Measurements from ENCODE around the gene SPTBN4.
"Not testable (repeated sequence)": the region's sequence is repeated elsewhere in the genome, so short reads cannot be mapped to it uniquely, and the experiment has no call there.

The SPTBN4 gene

DNA sequence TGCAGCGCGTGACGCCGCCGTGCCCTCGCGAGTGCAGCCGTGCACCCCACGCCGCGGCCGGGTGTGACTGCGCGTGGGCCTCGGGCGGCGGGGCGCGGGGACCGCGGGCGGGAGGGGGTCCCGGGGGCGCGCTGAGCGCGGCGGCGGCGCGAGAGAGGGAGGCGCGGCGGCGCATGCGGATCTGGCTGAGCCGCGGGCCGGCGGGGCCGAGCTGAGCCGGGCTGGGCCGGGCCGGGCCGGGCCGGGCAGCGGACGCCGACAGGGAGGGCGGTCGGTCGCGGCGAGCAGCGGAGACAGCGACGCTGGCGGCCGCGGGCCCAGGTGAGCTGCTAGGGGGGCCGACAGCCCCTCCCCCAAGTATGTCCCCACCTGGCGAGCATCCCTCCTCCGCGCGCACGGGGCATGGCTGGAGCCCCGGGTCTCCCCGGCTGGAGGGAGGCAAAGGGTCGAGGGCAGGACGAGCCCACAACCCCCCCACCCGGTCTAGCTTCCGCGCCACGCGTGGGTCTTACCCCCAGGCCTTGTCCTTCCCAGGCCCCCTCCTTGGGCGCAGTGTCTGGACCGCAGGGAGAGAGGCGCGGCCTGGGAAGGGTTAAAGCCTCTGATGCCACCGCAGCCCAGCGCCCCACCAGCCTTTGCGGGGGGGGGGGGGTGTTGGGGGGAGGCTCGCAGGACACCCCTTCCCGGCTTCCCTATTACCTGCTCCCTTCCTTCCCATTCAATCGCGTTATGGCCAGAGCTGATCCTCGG, at the start of gene SPTBN4:
SPTBN4 (plus strand) TSS at position 17 of the 750 bp plus-strand sequence. CDS start 5,621 bp downstream, outside the sequence.
- no peak for DNase-seq

- no peak for DNase-seq
These were observed 49.2 kb upstream of the SPTBN4 start for GRCh38 chr19:40417643-40417981.

- no peak for DNase-seq
These were observed 48.8 kb upstream of the SPTBN4 start for GRCh38 chr19:40418040-40418439.

- no peak for DNase-seq
These were observed 47.7 kb upstream of the SPTBN4 start for GRCh38 chr19:40419066-40419612.

DNA sequence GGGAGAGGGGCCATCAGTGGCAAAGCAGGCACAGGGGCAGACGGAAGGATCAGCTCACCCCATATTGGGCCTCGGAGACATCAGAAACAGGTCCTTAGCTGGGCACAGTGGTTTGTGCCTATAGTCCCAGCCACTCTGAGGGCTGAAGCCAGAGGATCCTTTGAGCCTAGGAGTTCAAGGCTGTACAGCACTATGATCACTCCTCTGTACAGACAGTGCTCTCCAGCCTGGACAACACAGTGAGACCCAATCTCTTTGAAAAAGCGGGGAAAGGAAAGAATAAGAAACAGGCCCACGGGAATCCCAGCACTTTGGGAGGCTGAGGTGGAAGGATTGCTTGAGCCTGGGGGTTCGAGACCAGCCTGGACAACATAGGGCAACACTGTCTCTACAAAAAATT, 47.0 kb upstream of the SPTBN4 start:
- DNase-seq: no peak

DNA sequence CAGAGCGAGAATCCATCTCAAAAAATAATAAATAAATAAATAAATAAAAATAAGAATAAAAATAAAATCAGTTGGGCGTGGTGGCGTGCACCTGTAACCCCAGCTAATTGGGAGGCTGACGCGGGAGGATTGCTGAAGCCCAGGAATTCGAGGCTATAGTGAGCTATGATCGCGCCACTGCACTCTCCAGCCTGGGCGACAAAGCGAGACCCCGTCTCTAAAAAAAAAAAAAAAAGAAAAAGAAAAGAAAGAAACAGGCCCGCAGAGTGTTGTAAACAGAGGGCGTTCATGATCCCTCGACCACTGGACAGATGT, 46.4 kb upstream of the SPTBN4 start:
- no peak for DNase-seq

DNA sequence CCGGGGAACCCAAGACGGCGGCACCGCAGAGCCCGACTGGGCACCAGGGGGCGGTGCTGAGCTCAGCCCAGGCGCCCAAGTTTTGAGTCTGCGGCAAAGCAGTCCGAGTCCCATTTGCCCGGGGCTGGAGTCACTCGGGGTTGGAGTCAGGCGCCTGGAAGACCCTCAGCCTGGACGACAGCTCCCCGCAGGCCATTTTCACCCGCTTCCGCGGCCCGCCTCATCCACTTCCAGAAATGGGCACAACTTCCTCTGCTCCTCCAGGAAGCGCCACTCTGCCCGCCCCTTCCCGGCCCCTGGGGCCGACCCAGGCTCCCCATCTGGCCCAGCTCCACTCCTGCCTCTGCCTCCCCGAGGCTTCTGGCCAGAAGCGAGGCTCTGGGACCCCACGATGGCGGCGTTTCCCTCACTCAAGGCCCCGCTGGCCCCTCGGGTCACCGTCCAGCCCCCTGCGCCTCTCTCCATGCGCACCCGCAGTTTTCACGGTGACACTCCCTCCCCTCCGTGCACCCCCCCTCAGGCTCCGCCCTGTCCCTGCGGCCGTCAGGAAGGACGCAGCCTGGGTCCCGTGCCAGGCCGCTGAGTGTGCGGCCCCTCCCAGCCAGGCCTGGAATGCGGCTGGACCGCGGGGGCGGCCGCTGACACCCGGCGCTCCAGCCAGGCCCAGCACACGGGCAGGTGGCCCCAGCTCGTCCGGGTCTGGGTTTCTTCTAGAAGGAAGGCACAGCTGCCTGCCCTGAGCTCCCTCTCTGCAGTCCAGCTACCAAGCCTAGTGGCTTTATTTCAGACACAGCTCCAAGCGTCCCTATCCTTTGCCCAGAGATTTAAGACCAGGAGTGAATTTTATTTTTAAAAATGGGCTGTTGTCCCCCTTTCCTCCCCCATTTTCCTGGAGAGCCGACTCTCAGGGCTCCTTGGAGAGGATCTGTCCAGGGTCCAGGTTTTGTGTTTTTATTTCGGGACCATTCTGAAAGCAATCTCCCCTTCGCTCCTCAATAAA, 45.7 kb upstream of the SPTBN4 start:
- DNase-seq: peak; percentile 94

GRCh38 chr19:40421993-40422747, 44.6 kb upstream of the SPTBN4 start:
- DNase-seq: no peak

DNA sequence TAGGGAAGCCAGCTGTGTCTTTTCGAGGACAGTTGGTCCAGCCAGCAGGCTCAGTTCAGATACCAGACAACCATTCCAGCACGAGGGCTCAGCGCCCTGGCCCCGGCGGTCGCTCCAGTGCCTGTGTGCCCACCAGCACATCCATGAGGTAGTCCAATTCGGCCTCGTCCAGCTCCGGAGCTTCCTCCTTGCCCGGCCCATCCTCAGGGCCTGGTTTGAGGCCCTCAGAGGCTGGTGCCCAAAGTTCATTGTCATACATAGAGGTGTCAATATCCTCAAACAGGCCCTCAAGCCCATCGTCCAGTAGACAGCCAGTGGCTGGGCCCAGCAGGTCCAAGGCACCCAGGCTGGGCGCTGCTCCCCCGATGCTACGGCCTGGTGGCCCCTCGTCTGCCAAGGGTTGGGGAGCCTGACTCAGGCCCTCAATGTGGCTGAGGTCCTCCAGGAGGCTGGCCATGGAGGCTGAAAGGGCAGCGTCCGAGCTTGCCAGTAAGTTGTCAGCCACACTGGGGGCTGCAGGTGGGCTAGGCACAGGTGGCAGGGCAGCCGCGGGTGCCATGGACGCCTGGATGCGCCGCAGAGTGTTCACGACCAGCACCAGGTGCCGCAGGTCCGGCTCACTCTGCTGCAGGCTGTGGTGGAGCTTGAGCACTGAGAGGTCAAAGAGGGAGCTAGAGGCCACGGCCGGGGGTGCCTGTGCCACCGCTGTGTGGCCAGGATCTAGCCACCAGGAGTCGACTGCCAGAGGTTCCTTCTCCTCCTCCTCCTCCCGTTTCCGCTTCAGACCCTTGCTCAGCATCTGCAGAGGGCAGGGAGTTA, 43.8 kb upstream of the SPTBN4 start:
- DNase-seq: no peak

DNA sequence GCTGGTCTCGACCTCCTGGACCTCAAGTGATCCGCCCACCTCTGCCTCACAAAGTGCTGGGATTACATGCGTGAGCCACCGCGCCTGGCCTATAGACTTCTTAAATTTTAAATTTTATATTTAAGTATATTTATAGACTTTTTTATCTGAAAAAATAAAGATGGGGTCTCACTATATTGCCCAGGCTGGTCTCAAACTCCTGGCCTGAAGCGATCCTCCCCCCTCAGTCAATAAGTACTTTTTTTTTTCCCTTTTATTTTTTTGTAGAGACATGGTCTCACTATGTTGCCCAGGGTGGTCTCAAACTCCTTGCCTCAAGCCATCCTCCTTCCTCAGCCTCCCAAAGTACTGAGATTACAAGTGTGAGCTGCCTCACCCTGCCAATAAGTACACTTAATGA, 42.9 kb upstream of the SPTBN4 start:
- no peak for DNase-seq

DNA sequence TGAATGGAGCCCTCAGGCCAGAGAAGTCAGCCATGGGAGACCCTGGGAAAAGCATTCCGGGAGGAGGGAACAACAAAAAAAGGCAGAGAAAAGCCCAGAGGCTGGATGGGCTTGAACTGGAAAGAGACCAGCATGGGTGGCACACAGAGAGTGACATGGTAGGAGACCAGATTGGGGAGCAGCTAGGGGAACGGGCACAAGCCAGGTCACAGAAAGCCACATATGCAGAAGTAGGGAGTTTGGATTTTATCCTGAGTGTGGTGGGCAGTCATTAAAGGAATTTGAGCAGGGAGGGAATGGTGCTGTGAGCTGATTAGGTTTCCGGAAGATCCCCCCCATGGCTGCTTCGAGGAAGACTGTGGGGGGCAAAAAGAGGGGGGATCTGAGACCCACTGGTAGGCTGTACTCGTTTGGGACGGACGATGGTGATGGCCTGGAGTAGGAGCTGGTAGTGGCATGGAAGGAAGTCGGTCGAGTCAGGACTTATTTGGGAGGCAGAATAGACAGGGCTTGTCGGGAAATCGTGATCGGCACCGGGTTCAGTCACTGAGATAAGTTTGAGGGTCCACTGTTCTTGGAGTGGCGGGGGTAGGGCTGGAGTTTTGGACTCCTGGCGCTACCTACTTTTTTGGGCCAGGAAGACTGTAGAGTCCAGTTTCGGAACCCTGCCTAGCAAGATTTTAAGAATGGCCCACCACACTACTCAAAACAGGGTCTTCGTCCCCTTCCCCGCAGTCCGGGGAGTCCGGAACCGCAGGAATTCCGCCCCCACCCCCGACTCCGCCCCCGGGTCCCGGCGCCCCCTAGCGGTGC, 42.0 kb upstream of the SPTBN4 start:
- no peak for DNase-seq

GRCh38 chr19:40425450-40426287, 41.1 kb upstream of the SPTBN4 start, which contains the start of gene SERTAD1:
SERTAD1 (minus strand) TSS chr19:40425992; CDS start chr19:40423546, 2,446 bp downstream.
- peak; percentile 100 for DNase-seq

GRCh38 chr19:40428197-40428596, 38.6 kb upstream of the SPTBN4 start:
- not testable (repeated sequence) for DNase-seq

DNA sequence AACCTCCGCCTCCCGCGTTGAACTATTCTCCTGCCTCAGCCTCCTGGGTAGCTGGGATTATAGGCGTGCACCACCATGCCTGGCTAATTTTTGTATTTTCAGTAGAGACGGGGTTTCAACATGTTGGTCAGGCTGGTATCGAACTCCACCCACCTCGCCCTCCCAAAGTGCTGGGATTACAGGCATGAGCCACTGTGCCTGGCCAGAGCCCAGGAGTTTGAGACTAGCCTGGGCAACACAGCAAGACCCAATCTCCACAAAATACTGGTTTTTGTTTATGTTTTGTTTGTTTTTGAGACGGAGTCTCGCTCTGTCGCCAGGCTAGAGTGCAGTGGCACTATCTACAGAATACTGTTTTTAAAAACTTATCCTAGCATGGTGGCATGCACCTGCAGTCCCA, 36.6 kb upstream of the SPTBN4 start:
- not testable (repeated sequence) for DNase-seq

DNA sequence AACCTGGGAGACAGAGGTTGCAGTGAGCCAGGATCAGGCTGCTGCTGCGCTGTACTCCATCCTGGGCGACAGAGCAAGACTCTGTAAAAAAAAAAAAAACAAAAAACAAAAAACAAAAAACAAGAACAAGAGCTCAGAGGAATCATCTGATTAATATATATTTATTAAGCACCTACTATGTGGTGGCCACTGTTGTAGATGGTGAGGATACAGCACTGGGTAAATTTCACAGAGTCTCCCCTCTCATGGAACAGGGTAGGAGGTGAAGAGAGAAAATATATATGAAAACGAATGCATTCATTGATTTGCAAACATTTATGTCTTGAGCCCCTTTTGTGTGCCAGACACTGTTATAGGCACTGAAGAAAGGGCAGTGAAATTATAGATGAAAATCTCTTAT, 35.1 kb upstream of the SPTBN4 start:
- DNase-seq: no peak

GRCh38 chr19:40432760-40433159, 34.0 kb upstream of the SPTBN4 start:
- DNase-seq: not testable (repeated sequence)

DNA sequence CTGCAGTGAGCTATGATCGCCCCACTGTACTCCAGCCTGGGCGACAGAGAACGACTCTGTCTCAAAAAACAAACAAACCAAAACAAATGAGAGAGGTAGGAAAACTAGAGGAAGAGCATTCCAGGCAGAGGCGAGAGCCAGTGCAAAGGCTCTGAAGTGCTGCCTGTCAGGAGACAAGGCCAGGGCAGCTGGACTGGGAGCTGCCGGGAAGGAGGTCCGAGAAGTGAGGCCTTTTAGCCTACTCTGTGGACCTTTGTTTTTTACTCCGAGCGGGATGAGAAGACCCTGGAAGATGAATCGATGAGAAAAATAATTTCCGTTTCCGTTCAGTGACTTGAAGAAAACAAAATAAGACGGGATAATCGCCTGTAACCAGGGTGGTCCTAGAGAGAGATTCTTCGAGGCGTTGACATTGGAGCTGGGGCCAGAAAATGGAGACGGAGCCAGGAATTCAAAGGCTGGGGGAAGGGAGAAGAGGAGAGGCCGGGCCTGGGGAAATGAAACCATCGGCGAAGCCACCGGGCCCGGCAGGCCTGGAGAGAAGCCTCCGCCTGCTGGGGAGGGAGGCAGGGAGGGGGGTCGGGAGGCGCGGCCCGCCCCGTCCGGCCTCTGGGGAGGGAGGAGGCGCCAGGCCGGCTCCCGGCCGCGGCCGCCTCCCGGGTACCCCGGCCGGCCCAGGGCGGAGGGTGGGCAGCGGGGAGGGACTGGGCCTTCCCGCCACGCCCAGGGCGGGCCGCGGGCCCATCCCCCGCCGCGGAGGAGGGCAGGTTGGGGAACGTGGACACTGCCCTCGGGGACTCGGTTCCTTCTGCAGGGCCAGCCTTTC, 33.2 kb upstream of the SPTBN4 start:
- peak; percentile 97 for DNase-seq

DNA sequence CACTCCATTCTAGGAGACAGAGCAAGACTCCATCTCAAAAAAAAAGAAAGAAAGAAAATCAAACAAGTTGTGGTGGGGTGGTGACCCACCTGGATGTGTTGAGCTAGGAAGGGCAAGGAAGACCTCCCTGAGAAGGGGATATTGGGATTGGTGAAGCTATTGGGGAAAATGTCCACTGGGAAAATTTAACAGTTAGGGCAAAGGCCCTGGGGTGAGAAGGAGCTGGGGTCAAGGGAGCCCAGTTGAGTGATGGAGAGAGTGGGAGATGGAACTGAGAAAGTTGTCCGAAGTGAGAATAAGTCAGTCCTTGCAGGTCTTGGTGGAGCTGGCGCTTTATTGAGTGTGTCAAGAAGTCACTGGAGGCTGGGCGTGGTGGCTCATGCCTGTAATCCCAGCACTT, 28.5 kb upstream of the SPTBN4 start:
- DNase-seq: no peak

GRCh38 chr19:40441719-40442253, 25.0 kb upstream of the SPTBN4 start:
- DNase-seq: no peak
